HCT116 (cell line): Measurements from ENCODE around the gene PRM1. TPM values are rescaled to one million over a fixed set of nuclear protein-coding genes. Genes with fewer than 3 reads are reported as not detected.

Source experiments
- ATAC-seq: fragments of 200-7000 bp; cut with Tn5 transposase; 2 replicates; pipeline ENCODE4 v1.9.1; 2020; ENCODE audit warnings: mild to moderate bottlenecking, moderate library complexity
- BruUV-seq: library from RNA; stranded (reverse); fragments of 400-500 nt; replicated peaks from 2 replicates; lab custom pipeline; 2021; lab: Mats Ljungman, UMichigan
- CTCF ChIA-PET: fragments of 300-600 bp; sonication (Branson Sonifier 250); formaldehyde crosslinking; loops from one replicate; lab custom pipeline; 2021; ENCODE audit warnings: antibody characterized with exemption; lab: Charles Lee
- POLR2A ChIA-PET: fragments of 300-600, 350-600 bp; sonication (Branson Sonifier 250); formaldehyde crosslinking; loops from one replicate; lab custom pipeline; 2021; ENCODE audit warnings: antibody characterized with exemption; lab: Charles Lee
- RAD21 ChIA-PET, 2 experiments: fragments of 300-600 bp; sonication (Branson Sonifier 250); formaldehyde crosslinking; loops; one replicate each; lab custom pipeline; 2023; ENCODE audit warnings: low total read pairs in 2 of 2; ENCODE audit not compliant: uncharacterized antibody in 2 of 2, unreplicated experiment in 2 of 2, low non-redundant PET in 1 of 2; lab: Charles Lee
- DNase-seq: peaks from one replicate; pipeline ENCODE4 v3.0.0-alpha.2; 2010; ENCODE audit warnings: low read depth, low spot score
- H2AFZ ChIP-seq: fragments of 200-600 bp; shearing (Covaris generic), sonication (generic); 2 replicates; pipeline ENCODE4 v1.6.1; 2017; ENCODE audit warnings: low read depth, mixed run types, mixed read lengths, antibody characterized with exemption, low read length; ENCODE audit not compliant: poor library complexity, severe bottlenecking
- H3K27ac ChIP-seq: 2 replicates; pipeline ENCODE4 v1.5.1; 2012; ENCODE audit warnings: low read depth, low read length
- H3K27me3 ChIP-seq: fragments of 200-600 bp; sonication (generic); 2 replicates; pipeline ENCODE4 v1.6.1; 2016; ENCODE audit warnings: mixed run types, low read length, mixed read lengths; ENCODE audit not compliant: insufficient read depth
- H3K36me3 ChIP-seq, 2 experiments: fragments of 200-500 bp in 1 of 2; fragments of 200-600 bp in 1 of 2; sonication (Bioruptor generic) in 1 of 2; sonication (generic) in 1 of 2; 2 replicates each; pipeline versions ENCODE4 v1.5.1 to v1.6.1; 2014 to 2016; ENCODE audit warnings: low read length in 2 of 2, inconsistent platforms in 1 of 2, mixed read lengths in 1 of 2, mixed run types in 1 of 2; ENCODE audit not compliant: insufficient read depth in 2 of 2, control insufficient read depth in 1 of 2
- H3K4me1 ChIP-seq, 2 experiments: fragments of 200-600 bp in 1 of 2; sonication (generic) in 1 of 2; 2 replicates each; pipeline versions ENCODE4 v1.5.1 to v1.6.1; 2012 to 2017; ENCODE audit warnings: low read length in 2 of 2, inconsistent platforms in 1 of 2, mild to moderate bottlenecking in 1 of 2, mixed read lengths in 1 of 2, mixed run types in 1 of 2, moderate library complexity in 1 of 2; ENCODE audit not compliant: insufficient read depth in 2 of 2, control insufficient read depth in 1 of 2
- H3K4me2 ChIP-seq: fragments of 200-600 bp; sonication (generic); 2 replicates; pipeline ENCODE4 v1.6.1; 2017; ENCODE audit warnings: mixed run types, low read length, mixed read lengths
- H3K4me3 ChIP-seq, 2 experiments: fragments of 200-600 bp in 1 of 2; sonication (generic) in 1 of 2; replicated peaks in 1 of 2; 2 replicates each; pipeline ENCODE4 v1.5.1; 2011 to 2016; ENCODE audit warnings: low read length in 2 of 2, control low read depth in 1 of 2, low read depth in 1 of 2, mild to moderate bottlenecking in 1 of 2, mixed read lengths in 1 of 2, mixed run types in 1 of 2
- H3K79me2 ChIP-seq: fragments of 200-600 bp; sonication (generic); 2 replicates; pipeline ENCODE4 v1.6.1; 2017; ENCODE audit warnings: mild to moderate bottlenecking, mixed run types, low read length, moderate library complexity, mixed read lengths; ENCODE audit not compliant: insufficient read depth
- H3K9ac ChIP-seq: fragments of 200-600 bp; sonication (generic); 2 replicates; pipeline ENCODE4 v1.6.1; 2016; ENCODE audit warnings: low read length, mixed read lengths
- H3K9me2 ChIP-seq: fragments of 200-600 bp; sonication (generic), shearing (Covaris generic); 2 replicates; pipeline ENCODE4 v1.6.1; 2017; ENCODE audit warnings: mixed run types, mild to moderate bottlenecking, moderate library complexity; ENCODE audit not compliant: insufficient read depth
- H3K9me3 ChIP-seq, 2 experiments: fragments of 200-500 bp in 1 of 2; fragments of 200-600 bp in 1 of 2; sonication (Bioruptor generic) in 1 of 2; sonication (generic) in 1 of 2; 2 replicates each; pipeline ENCODE4 v1.6.1; 2014 to 2017; ENCODE audit warnings: low read length in 2 of 2, mixed read lengths in 2 of 2, inconsistent platforms in 1 of 2, low read depth in 1 of 2, mild to moderate bottlenecking in 1 of 2, mixed run types in 1 of 2, moderate library complexity in 1 of 2; ENCODE audit not compliant: control insufficient read depth in 1 of 2, insufficient read depth in 1 of 2
- H4K20me1 ChIP-seq: fragments of 200-600 bp; sonication (generic), shearing (Covaris generic); 2 replicates; pipeline ENCODE4 v1.6.1; 2017; ENCODE audit warnings: mixed run types, mild to moderate bottlenecking, moderate library complexity; ENCODE audit not compliant: insufficient read depth
- CBX3 ChIP-seq: IDR thresholded peaks from 2 replicates; pipeline ENCODE4 v1.6.1; 2012; ENCODE audit warnings: low read depth
- CEBPB ChIP-seq: IDR thresholded peaks from 2 replicates; pipeline ENCODE4 v1.6.1; 2012; ENCODE audit warnings: low read depth
- EGR1 ChIP-seq: IDR thresholded peaks from 2 replicates; pipeline ENCODE4 v1.6.1; 2012; ENCODE audit warnings: low read depth
- ELF1 ChIP-seq: IDR thresholded peaks from 2 replicates; pipeline ENCODE4 v1.6.1; 2012; ENCODE audit warnings: low read depth, borderline replicate concordance
- EZH2 ChIP-seq: fragments of 200-600 bp; sonication (generic); IDR thresholded peaks from 2 replicates; pipeline ENCODE4 v1.6.1; 2017; ENCODE audit warnings: antibody characterized with exemption, mixed run types
- EZH2phosphoT487 ChIP-seq: fragments of 200-600 bp; IDR thresholded peaks from 2 replicates; pipeline ENCODE4 v1.6.1; 2018; ENCODE audit warnings: antibody characterized with exemption, borderline replicate concordance
- FOSL1 ChIP-seq: IDR thresholded peaks from 2 replicates; pipeline ENCODE4 v1.6.1; 2012; ENCODE audit warnings: low read depth
- JUND ChIP-seq: IDR thresholded peaks from 2 replicates; pipeline ENCODE4 v1.6.1; 2012
- POLR2A ChIP-seq: IDR thresholded peaks from 2 replicates; pipeline ENCODE4 v1.7.0; 2011; ENCODE audit warnings: borderline replicate concordance; ENCODE audit not compliant: insufficient read depth, insufficient read length; ENCODE audit errors: extremely low read depth
- POLR2AphosphoS5 ChIP-seq: IDR thresholded peaks from 2 replicates; pipeline ENCODE4 v1.6.1; 2011; ENCODE audit warnings: mild to moderate bottlenecking, low read depth, low read length, moderate library complexity
- RAD21 ChIP-seq: IDR thresholded peaks from 2 replicates; pipeline ENCODE4 v1.6.1; 2012; ENCODE audit warnings: low read depth, mild to moderate bottlenecking
- SP1 ChIP-seq: IDR thresholded peaks from 2 replicates; pipeline ENCODE4 v1.6.1; 2012; ENCODE audit warnings: low read depth
- SRF ChIP-seq: IDR thresholded peaks from 2 replicates; pipeline ENCODE4 v1.6.1; 2012; ENCODE audit warnings: low read depth
- TCF7L2 ChIP-seq: IDR thresholded peaks from 2 replicates; pipeline ENCODE4 v1.7.0; 2011; ENCODE audit warnings: borderline replicate concordance, inconsistent platforms; ENCODE audit not compliant: insufficient read depth, insufficient read length; ENCODE audit errors: extremely low read depth
- ZBTB33 ChIP-seq: IDR thresholded peaks from 2 replicates; pipeline ENCODE4 v1.6.1; 2011; ENCODE audit warnings: mild to moderate bottlenecking, low read length, moderate library complexity; ENCODE audit not compliant: insufficient replicate concordance; ENCODE audit errors: extremely low read depth
- ZFX ChIP-seq: fragments of 450-650 bp; IDR thresholded peaks from 2 replicates; pipeline ENCODE4 v1.6.1; 2017
- ZNF274 ChIP-seq: fragments of 200-500 bp; sonication (Bioruptor generic); IDR thresholded peaks from 2 replicates; pipeline ENCODE4 v1.6.1; 2014; ENCODE audit warnings: mild to moderate bottlenecking, low read depth, low read length, inconsistent platforms
- intact Hi-C: fragments of 100-400 bp; cut with micrococcal nuclease; formaldehyde crosslinking; loops from 2 replicates; pipeline ENCODE4 v1.10.0; 2022
- total RNA-seq: library from RNA; stranded (reverse); gene quantifications from one replicate; pipeline ENCODE4 v1.2.1, GENCODE V29; 2021; ENCODE audit not compliant: unreplicated experiment
- TF ChIP-seq, protein P1 (sequence below): IDR thresholded peaks from 2 replicates; pipeline ENCODE4 v1.6.1; 2012
- TF ChIP-seq, protein P2 (sequence below): IDR thresholded peaks from 2 replicates; pipeline ENCODE4 v1.6.1; 2012
- TF ChIP-seq, protein P3 (sequence below): IDR thresholded peaks from 2 replicates; pipeline ENCODE4 v1.6.1; 2012; ENCODE audit warnings: low read depth

The PRM1 gene
- total RNA-seq, 1 experiment from 2014 or later, result not detected

GRCh38 chr16:11296706-11297491 is 15.8 kb upstream of the PRM1 start:
- Histone ChIP-seq H2AFZ (no peak overlapping the region), H3K36me3 (no peaks in the 10 kb centered on the region), H3K27me3 (no peaks in the 10 kb centered on the region), H3K4me3 (no peak overlapping the region), H3K9ac (no peak overlapping the region), H3K9me2 (no peaks in the 10 kb centered on the region), H3K4me2 (no peak overlapping the region), H3K9me3 (no peaks in the 10 kb centered on the region), H3K27ac (no peak overlapping the region), H3K4me1 (no peaks in the 10 kb centered on the region), H3K79me2 (no peaks in the 10 kb centered on the region)
- ChIA-PET RAD21 (no interaction called here), POLR2A (no interaction called here)
- no peak for ATAC-seq
- TF ChIP-seq RAD21 (no peak), ZBTB33 (no peak), CBX3 (no peak), ELF1 (no peak), SRF (no peak), JUND (no peak), ZFX (no peak), SP1 (no peak), POLR2AphosphoS5 (no peak), ZNF274 (no peak), TCF7L2 (no peak), EGR1 (no peak), CEBPB (no peak), EZH2phosphoT487 (no peak), EZH2 (no peak), FOSL1 (no peak), POLR2A (no peak)
- TF ChIP-seq, protein P1, sequence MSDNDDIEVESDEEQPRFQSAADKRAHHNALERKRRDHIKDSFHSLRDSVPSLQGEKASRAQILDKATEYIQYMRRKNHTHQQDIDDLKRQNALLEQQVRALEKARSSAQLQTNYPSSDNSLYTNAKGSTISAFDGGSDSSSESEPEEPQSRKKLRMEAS, result no peak
- TF ChIP-seq, protein P2, sequence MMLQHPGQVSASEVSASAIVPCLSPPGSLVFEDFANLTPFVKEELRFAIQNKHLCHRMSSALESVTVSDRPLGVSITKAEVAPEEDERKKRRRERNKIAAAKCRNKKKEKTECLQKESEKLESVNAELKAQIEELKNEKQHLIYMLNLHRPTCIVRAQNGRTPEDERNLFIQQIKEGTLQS, result no peak
- TF ChIP-seq, protein P3, sequence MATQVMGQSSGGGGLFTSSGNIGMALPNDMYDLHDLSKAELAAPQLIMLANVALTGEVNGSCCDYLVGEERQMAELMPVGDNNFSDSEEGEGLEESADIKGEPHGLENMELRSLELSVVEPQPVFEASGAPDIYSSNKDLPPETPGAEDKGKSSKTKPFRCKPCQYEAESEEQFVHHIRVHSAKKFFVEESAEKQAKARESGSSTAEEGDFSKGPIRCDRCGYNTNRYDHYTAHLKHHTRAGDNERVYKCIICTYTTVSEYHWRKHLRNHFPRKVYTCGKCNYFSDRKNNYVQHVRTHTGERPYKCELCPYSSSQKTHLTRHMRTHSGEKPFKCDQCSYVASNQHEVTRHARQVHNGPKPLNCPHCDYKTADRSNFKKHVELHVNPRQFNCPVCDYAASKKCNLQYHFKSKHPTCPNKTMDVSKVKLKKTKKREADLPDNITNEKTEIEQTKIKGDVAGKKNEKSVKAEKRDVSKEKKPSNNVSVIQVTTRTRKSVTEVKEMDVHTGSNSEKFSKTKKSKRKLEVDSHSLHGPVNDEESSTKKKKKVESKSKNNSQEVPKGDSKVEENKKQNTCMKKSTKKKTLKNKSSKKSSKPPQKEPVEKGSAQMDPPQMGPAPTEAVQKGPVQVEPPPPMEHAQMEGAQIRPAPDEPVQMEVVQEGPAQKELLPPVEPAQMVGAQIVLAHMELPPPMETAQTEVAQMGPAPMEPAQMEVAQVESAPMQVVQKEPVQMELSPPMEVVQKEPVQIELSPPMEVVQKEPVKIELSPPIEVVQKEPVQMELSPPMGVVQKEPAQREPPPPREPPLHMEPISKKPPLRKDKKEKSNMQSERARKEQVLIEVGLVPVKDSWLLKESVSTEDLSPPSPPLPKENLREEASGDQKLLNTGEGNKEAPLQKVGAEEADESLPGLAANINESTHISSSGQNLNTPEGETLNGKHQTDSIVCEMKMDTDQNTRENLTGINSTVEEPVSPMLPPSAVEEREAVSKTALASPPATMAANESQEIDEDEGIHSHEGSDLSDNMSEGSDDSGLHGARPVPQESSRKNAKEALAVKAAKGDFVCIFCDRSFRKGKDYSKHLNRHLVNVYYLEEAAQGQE, result no peak
- TF ChIP-seq, all 23 proteins: peak for 0
- CTCF ChIA-PET, result interaction anchor here (0.9 to 1.0 kb wide), 2 partner anchors 41 to 326 kb away, joined by 3 to 4 read pairs; partner anchors contain the start of gene SOCS1
- intact Hi-C loops, result no loop called here
- BruUV-seq, result no TSS peak
- H4K20me1 ChIP-seq, result no peaks in the 10 kb centered on the region
- no peak for DNase-seq
